ENCODE measurements around the gene UHRF2.

DNA sequence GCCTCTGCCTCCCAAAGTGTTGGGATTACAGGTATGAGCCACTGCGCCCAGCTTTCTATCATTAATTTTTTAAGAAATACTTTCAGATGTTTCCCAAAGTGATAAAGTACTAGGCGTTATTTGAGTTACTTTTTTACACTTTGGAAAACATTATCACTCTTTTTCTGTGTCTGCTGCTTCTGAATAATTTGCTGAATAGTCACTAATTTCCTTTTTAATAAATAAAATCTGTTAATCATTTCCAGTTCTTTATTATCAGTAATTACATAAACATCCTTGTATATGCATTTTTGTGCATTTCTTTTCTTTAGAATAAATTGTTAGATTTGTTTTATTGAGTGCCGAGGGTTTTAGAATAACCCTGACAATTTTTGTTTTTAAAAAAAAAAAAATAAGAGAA lies 48.6 kb downstream of the UHRF2 start:
- TF ChIP-seq, protein P1, sequence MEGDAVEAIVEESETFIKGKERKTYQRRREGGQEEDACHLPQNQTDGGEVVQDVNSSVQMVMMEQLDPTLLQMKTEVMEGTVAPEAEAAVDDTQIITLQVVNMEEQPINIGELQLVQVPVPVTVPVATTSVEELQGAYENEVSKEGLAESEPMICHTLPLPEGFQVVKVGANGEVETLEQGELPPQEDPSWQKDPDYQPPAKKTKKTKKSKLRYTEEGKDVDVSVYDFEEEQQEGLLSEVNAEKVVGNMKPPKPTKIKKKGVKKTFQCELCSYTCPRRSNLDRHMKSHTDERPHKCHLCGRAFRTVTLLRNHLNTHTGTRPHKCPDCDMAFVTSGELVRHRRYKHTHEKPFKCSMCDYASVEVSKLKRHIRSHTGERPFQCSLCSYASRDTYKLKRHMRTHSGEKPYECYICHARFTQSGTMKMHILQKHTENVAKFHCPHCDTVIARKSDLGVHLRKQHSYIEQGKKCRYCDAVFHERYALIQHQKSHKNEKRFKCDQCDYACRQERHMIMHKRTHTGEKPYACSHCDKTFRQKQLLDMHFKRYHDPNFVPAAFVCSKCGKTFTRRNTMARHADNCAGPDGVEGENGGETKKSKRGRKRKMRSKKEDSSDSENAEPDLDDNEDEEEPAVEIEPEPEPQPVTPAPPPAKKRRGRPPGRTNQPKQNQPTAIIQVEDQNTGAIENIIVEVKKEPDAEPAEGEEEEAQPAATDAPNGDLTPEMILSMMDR (conservative IDR thresholded peaks at IDR 0.05; ENCODE audit: low read length): no peak
- no peak for TF ChIP-seq EZH2phosphoT487 (IDR thresholded peaks at IDR 0.05; ENCODE audit: borderline replicate concordance)
